HepG2 (cell line): ENCODE data around the gene U2AF2. TPM values are rescaled to one million over a fixed set of nuclear protein-coding genes. Genes with fewer than 3 reads are reported as not detected.
A peak's percentile ranks its signal among the peaks of the same experiment; 100 is the strongest.

Source experiments
- ATRX ChIP-seq: sonication (generic); formaldehyde crosslinking; IDR thresholded peaks from 2 replicates; pipeline ENCODE4 v1.4.0; 2020; ENCODE audit warnings: missing genetic modification reagents, borderline replicate concordance
- CC2D1A ChIP-seq: sonication (generic); formaldehyde crosslinking; IDR thresholded peaks from 2 replicates; pipeline ENCODE4 v1.8.1; 2023; ENCODE audit warnings: mild to moderate bottlenecking, missing genetic modification reagents
- CCDC6 ChIP-seq: sonication (generic); formaldehyde crosslinking; IDR thresholded peaks from 2 replicates; pipeline ENCODE4 v1.8.1; 2022; ENCODE audit warnings: mild to moderate bottlenecking, missing genetic modification reagents, moderate library complexity
- CEBPB ChIP-seq: IDR thresholded peaks from 2 replicates; pipeline ENCODE4 v1.6.1; 2011; ENCODE audit warnings: low read depth, low read length, improper control_type of control experiment, borderline replicate concordance
- HDAC2 ChIP-seq: sonication (generic); formaldehyde crosslinking; IDR thresholded peaks from 2 replicates; pipeline ENCODE4 v1.4.0; 2020; ENCODE audit warnings: missing genetic modification reagents
- HNRNPLL ChIP-seq: fragments of 200-400 bp; formaldehyde crosslinking; IDR thresholded peaks from 2 replicates; pipeline ENCODE4 v1.6.1; 2017; ENCODE audit warnings: mild to moderate bottlenecking, low read depth, low read length; ENCODE audit not compliant: poor library complexity, severe bottlenecking
- KDM1A ChIP-seq: IDR thresholded peaks from 2 replicates; pipeline ENCODE4 v1.6.1; 2016; ENCODE audit warnings: missing compliant biosample characterization
- MXD4 ChIP-seq: IDR thresholded peaks from 2 replicates; pipeline ENCODE4 v1.6.1; 2016; ENCODE audit warnings: mild to moderate bottlenecking, missing biosample characterization, missing genetic modification reagents
- NFIC ChIP-seq: IDR thresholded peaks from 2 replicates; pipeline ENCODE4 v1.6.1; 2012; ENCODE audit warnings: mild to moderate bottlenecking, low read length, inconsistent platforms
- SNAPC2 ChIP-seq: sonication (generic); formaldehyde crosslinking; IDR thresholded peaks from 2 replicates; pipeline ENCODE4 v1.8.1; 2022; ENCODE audit warnings: mild to moderate bottlenecking, missing genetic modification reagents
- TARDBP ChIP-seq: sonication (generic); formaldehyde crosslinking; IDR thresholded peaks from 2 replicates; pipeline ENCODE4 v1.8.0; 2022; ENCODE audit warnings: mild to moderate bottlenecking, missing genetic modification reagents
- TBX3 ChIP-seq: fragments of 450-650 bp; IDR thresholded peaks from 2 replicates; pipeline ENCODE4 v1.6.1; 2017; ENCODE audit warnings: antibody characterized with exemption, mild to moderate bottlenecking, inconsistent platforms, borderline replicate concordance
- THAP11 ChIP-seq: IDR thresholded peaks from 2 replicates; pipeline ENCODE4 v1.6.1; 2016; ENCODE audit warnings: missing biosample characterization, missing genetic modification reagents
- ZBTB39 ChIP-seq: sonication (generic); formaldehyde crosslinking; IDR thresholded peaks from 2 replicates; pipeline ENCODE4 v1.5.0; 2020; ENCODE audit warnings: missing genetic modification reagents
- ZNF20 ChIP-seq: sonication (generic); formaldehyde crosslinking; IDR thresholded peaks from 2 replicates; pipeline ENCODE4 v1.4.0; 2020; ENCODE audit warnings: mild to moderate bottlenecking, moderate library complexity, missing genetic modification reagents
- ZNF350 ChIP-seq: sonication (generic); formaldehyde crosslinking; IDR thresholded peaks from 2 replicates; pipeline ENCODE4 v1.4.0; 2020; ENCODE audit warnings: mild to moderate bottlenecking, low read depth, missing genetic modification reagents, borderline replicate concordance
- ZNF367 ChIP-seq: sonication (generic); formaldehyde crosslinking; IDR thresholded peaks from 2 replicates; pipeline ENCODE4 v1.4.0; 2020; ENCODE audit warnings: missing genetic modification reagents, borderline replicate concordance
- ZNF530 ChIP-seq: sonication (generic); formaldehyde crosslinking; IDR thresholded peaks from 2 replicates; pipeline ENCODE4 v1.5.0; 2020; ENCODE audit warnings: low read depth, mild to moderate bottlenecking, missing genetic modification reagents
- ZNF558 ChIP-seq: sonication (generic); formaldehyde crosslinking; IDR thresholded peaks from 2 replicates; pipeline ENCODE4 v1.9.0; 2022; ENCODE audit warnings: mild to moderate bottlenecking, missing genetic modification reagents, borderline replicate concordance
- ZNF563 ChIP-seq: sonication (generic); formaldehyde crosslinking; IDR thresholded peaks from 2 replicates; pipeline ENCODE4 v1.8.0; 2022; ENCODE audit warnings: mild to moderate bottlenecking, moderate library complexity, missing genetic modification reagents
- ZNF597 ChIP-seq: sonication (generic); formaldehyde crosslinking; IDR thresholded peaks from 2 replicates; pipeline ENCODE4 v1.5.0; 2020; ENCODE audit warnings: missing genetic modification reagents
- ZNF639 ChIP-seq: conservative IDR thresholded peaks from 2 replicates; pipeline ENCODE4 v1.6.1; 2018; ENCODE audit warnings: missing genetic modification reagents
- ZNF780A ChIP-seq: sonication (generic); formaldehyde crosslinking; IDR thresholded peaks from 2 replicates; pipeline ENCODE4 v1.8.0; 2022; ENCODE audit warnings: mild to moderate bottlenecking, missing genetic modification reagents, moderate library complexity
- polyA plus RNA-seq, 8 experiments: library from polyadenylated mRNA; depleted of rRNA in 3 of 8; stranded (reverse) in 7 of 8; unstranded in 1 of 8; fragments of >200 nt; fragmentation: Illumina TruSeq in 4 of 8; extraction: Trizol in 4 of 8; gene quantifications; 2 replicates each; pipeline versions ENCODE4 v1.2.1 to v1.2.3, GENCODE V29; 2011 to 2016; ENCODE audit warnings: low read depth in 4 of 8, missing spikeins in 1 of 8, mixed read lengths in 1 of 8; ENCODE audit not compliant: insufficient read depth in 1 of 8
- total RNA-seq, 5 experiments: library from RNA; depleted of rRNA; stranded (reverse); fragments of >200 nt; fragmentation: Illumina TruSeq; extraction: Trizol; gene quantifications; 2 replicates each; pipeline ENCODE4 v1.2.3, GENCODE V29; 2016; ENCODE audit warnings: low read depth in 1 of 5
- TF ChIP-seq, protein P1 (sequence below): sonication (generic); formaldehyde crosslinking; conservative IDR thresholded peaks from 2 replicates; pipeline ENCODE4 v1.4.0; 2020; ENCODE audit warnings: missing genetic modification reagents

Gene U2AF2
- total and polyA plus RNA-seq, 2 of the 13 experiments (the other 11 are each of a cell fraction or from before 2014, with no cell fraction given), result 84.3 to 124 TPM

GRCh38 chr19:55643003-55643886 is 11.6 kb upstream of the U2AF2 start, which contains the start of gene ZNF581 (continued):
- TF ChIP-seq ZNF20 (CRISPR knock-in tag) (no peak), KDM1A (CRISPR knock-in tag) (no peak), ZNF563 (CRISPR knock-in tag) (peak; percentile 67; the same call in 1 of the 2 replicates), TBX3 (no peak), ZNF597 (CRISPR knock-in tag) (no peak), NFIC (no peak), ZBTB39 (CRISPR knock-in tag) (no peak), ZNF350 (CRISPR knock-in tag) (peak; percentile 69), CEBPB (no peak), ZNF530 (peak; percentile 28; the same call in 1 of the 2 replicates), ZNF367 (CRISPR knock-in tag) (no peak), TARDBP (peak; percentile 68), ZNF558 (CRISPR knock-in tag) (no peak), ZNF780A (no peak), HNRNPLL (peak; percentile 29), CCDC6 (CRISPR knock-in tag) (no peak), HDAC2 (CRISPR knock-in tag) (peak; percentile 37; the same call in 1 of the 2 replicates), SNAPC2 (CRISPR knock-in tag) (no peak), ATRX (CRISPR knock-in tag) (no peak), THAP11 (CRISPR knock-in tag) (peak; percentile 90), CC2D1A (CRISPR knock-in tag) (no peak), ZNF639 (CRISPR knock-in tag) (peak; percentile 91), MXD4 (CRISPR knock-in tag) (peak; percentile 30; the same call in 1 of the 2 replicates)
- TF ChIP-seq, protein P1, sequence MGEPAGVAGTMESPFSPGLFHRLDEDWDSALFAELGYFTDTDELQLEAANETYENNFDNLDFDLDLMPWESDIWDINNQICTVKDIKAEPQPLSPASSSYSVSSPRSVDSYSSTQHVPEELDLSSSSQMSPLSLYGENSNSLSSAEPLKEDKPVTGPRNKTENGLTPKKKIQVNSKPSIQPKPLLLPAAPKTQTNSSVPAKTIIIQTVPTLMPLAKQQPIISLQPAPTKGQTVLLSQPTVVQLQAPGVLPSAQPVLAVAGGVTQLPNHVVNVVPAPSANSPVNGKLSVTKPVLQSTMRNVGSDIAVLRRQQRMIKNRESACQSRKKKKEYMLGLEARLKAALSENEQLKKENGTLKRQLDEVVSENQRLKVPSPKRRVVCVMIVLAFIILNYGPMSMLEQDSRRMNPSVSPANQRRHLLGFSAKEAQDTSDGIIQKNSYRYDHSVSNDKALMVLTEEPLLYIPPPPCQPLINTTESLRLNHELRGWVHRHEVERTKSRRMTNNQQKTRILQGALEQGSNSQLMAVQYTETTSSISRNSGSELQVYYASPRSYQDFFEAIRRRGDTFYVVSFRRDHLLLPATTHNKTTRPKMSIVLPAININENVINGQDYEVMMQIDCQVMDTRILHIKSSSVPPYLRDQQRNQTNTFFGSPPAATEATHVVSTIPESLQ, result no peak
